ENCODE measurements around the gene GRIK4. TPM values are rescaled to one million over a fixed set of nuclear protein-coding genes. Genes with fewer than 3 reads are reported as not detected.
A peak's percentile ranks its signal among the peaks of the same experiment; 100 is the strongest.

The GRIK4 gene
- total RNA-seq, 3 donors from 2014 or later (not counting 1 experiment from before 2014, with no cell fraction given) = 2.2 to 32.3 (median 21.9) TPM

- H3K9me3 Mint-ChIP-seq = no peaks in the 10 kb centered on the region
- H3K4me1 Mint-ChIP-seq = peaks cover 0 to 25% of the 10 kb centered on the region in 2 donors
- no peaks in the 10 kb centered on the region for H3K27me3 Mint-ChIP-seq (ENCODE audit: low read depth in 2 of 2)
- H3K36me3 ChIP-seq (ENCODE audit: control insufficient read depth, insufficient read depth, low read length) = no peaks in the 10 kb centered on the region
- H3K36me3 Mint-ChIP-seq = no peaks in the 10 kb centered on the region
- no peaks in the 10 kb centered on the region for H3K9me3 ChIP-seq (ENCODE audit: control insufficient read depth, insufficient read depth, low read length)
- peak in 2 of 3 donors; percentile 39 to 47 for ATAC-seq
- H3K27ac ChIP-seq (ENCODE audit: low read length) = no peak overlapping the region
- no peaks in the 10 kb centered on the region for H3K4me1 ChIP-seq (ENCODE audit: control insufficient read depth, insufficient read depth, low read length)
- intact Hi-C loops (cut with micrococcal nuclease) = no loop called here
- no peak overlapping the region for H3K4me3 Mint-ChIP-seq
- no peaks in the 10 kb centered on the region for H3K27me3 ChIP-seq (ENCODE audit: control insufficient read depth, insufficient read depth, low read length)
- TF ChIP-seq, protein P1, sequence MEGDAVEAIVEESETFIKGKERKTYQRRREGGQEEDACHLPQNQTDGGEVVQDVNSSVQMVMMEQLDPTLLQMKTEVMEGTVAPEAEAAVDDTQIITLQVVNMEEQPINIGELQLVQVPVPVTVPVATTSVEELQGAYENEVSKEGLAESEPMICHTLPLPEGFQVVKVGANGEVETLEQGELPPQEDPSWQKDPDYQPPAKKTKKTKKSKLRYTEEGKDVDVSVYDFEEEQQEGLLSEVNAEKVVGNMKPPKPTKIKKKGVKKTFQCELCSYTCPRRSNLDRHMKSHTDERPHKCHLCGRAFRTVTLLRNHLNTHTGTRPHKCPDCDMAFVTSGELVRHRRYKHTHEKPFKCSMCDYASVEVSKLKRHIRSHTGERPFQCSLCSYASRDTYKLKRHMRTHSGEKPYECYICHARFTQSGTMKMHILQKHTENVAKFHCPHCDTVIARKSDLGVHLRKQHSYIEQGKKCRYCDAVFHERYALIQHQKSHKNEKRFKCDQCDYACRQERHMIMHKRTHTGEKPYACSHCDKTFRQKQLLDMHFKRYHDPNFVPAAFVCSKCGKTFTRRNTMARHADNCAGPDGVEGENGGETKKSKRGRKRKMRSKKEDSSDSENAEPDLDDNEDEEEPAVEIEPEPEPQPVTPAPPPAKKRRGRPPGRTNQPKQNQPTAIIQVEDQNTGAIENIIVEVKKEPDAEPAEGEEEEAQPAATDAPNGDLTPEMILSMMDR (IDR thresholded peaks at IDR 0.05) = no peak
- DNase-seq = no peak
- no peak overlapping the region for H3K4me3 ChIP-seq (ENCODE audit: low read length)
- H3K27ac Mint-ChIP-seq = no peak overlapping the region
- 91% methylated on average over 3 of the region's 3 CpGs for WGBS (ENCODE audit: insufficient coverage)
These were observed 121.0 kb downstream of the GRIK4 start for GRCh38 chr11:120632579-120632978.

GRCh38 chr11:120633616-120634393, 122.3 kb downstream of the GRIK4 start:
- 42% methylated on average over 15 of the region's 15 CpGs for WGBS (ENCODE audit: insufficient coverage)
- no peaks in the 10 kb centered on the region for H3K36me3 ChIP-seq (ENCODE audit: control insufficient read depth, insufficient read depth, low read length)
- H3K4me3 Mint-ChIP-seq = no peak overlapping the region
- peaks cover 0 to 15% of the 10 kb centered on the region in 2 donors for H3K4me1 Mint-ChIP-seq
- no peaks in the 10 kb centered on the region for H3K9me3 Mint-ChIP-seq
- no peak for ATAC-seq
- no peaks in the 10 kb centered on the region for H3K27me3 ChIP-seq (ENCODE audit: control insufficient read depth, insufficient read depth, low read length)
- no peak overlapping the region for H3K27ac ChIP-seq (ENCODE audit: low read length)
- H3K4me1 ChIP-seq (ENCODE audit: control insufficient read depth, insufficient read depth, low read length) = no peaks in the 10 kb centered on the region
- intact Hi-C loops (cut with micrococcal nuclease) = no loop called here
- H3K27ac Mint-ChIP-seq = no peak overlapping the region
- TF ChIP-seq, protein P1 (IDR thresholded peaks at IDR 0.05) = no peak
- H3K9me3 ChIP-seq (ENCODE audit: control insufficient read depth, insufficient read depth, low read length) = no peaks in the 10 kb centered on the region
- H3K27me3 Mint-ChIP-seq (ENCODE audit: low read depth in 2 of 2) = no peaks in the 10 kb centered on the region
- no peak overlapping the region for H3K4me3 ChIP-seq (ENCODE audit: low read length)
- DNase-seq = no peak
- no peaks in the 10 kb centered on the region for H3K36me3 Mint-ChIP-seq

DNA sequence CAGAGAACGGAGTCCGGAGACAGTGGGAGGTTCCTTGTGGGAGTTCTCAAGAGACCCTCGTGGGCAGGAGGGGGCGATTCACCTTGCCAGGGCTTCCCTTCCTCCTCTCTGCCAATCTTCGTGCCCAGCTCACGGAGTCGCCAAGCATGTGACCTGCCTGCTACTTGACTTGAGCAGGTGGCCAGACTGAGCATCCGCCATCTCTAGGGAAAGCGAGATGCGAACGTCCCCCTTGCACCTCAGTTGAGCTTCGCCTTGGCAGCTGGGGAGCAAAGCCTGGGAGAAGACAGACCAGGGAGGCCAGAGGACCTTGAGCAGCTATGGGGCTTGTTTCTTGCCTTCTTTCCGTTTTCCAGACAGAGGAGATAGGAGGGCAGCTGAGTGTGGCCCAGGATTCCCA, 123.2 kb downstream of the GRIK4 start:
- Mint-ChIP-seq H3K4me3 (no peak overlapping the region), H3K36me3 (no peaks in the 10 kb centered on the region), H3K27ac (no peak overlapping the region), H3K27me3 (ENCODE audit: low read depth in 2 of 2) (no peaks in the 10 kb centered on the region), H3K4me1 (peaks cover 0 to 13% of the 10 kb centered on the region in 2 donors), H3K9me3 (no peaks in the 10 kb centered on the region)
- Histone ChIP-seq H3K36me3 (ENCODE audit: control insufficient read depth, insufficient read depth, low read length) (no peaks in the 10 kb centered on the region), H3K4me1 (ENCODE audit: control insufficient read depth, insufficient read depth, low read length) (no peaks in the 10 kb centered on the region), H3K4me3 (ENCODE audit: low read length) (no peak overlapping the region), H3K9me3 (ENCODE audit: control insufficient read depth, insufficient read depth, low read length) (no peaks in the 10 kb centered on the region), H3K27me3 (ENCODE audit: control insufficient read depth, insufficient read depth, low read length) (no peaks in the 10 kb centered on the region), H3K27ac (ENCODE audit: low read length) (no peak overlapping the region)
- TF ChIP-seq, protein P1 (IDR thresholded peaks at IDR 0.05) = no peak
- no peak for ATAC-seq
- no peak for DNase-seq
- intact Hi-C loops (cut with micrococcal nuclease) = no loop called here
- 83% methylated on average over 13 of the region's 13 CpGs for WGBS (ENCODE audit: insufficient coverage)

All from natural killer cell (primary cell).